Anterior cingulate cortex (tissue), 58 donors: ENCODE results near the gene IFNA7.
"Not testable (repeated sequence)": the region's sequence is repeated elsewhere in the genome, so short reads cannot be mapped to it uniquely, and the experiment has no call there.

Source experiments
- DNase-seq, 58 donors: peaks; one replicate each; lab custom pipeline; 2025; lab: John Stamatoyannopoulos, UW

Gene IFNA7

GRCh38 chr9:21202105-21202504, at the start of gene IFNA7:
Gene IFNA7, minus strand, starts transcription at chr9:21202205. Its CDS starts 40 bp downstream, at chr9:21202165.
- not testable (repeated sequence) for DNase-seq

- no peak for DNase-seq
Measured at GRCh38 chr9:21251638-21252037, 49.6 kb upstream of the IFNA7 start.

GRCh38 chr9:21251190-21251589, 49.2 kb upstream of the IFNA7 start:
- DNase-seq = no peak

GRCh38 chr9:21244836-21245235, 42.8 kb upstream of the IFNA7 start:
- DNase-seq = no peak

- DNase-seq = no peak
Measured at GRCh38 chr9:21239911-21240310, 37.9 kb upstream of the IFNA7 start, which contains the start of gene IFNA14. Gene IFNA14, minus strand, starts transcription at chr9:21240005. Its CDS starts 70 bp downstream, at chr9:21239935.

- not testable (repeated sequence) for DNase-seq
Measured at GRCh38 chr9:21236360-21236714, 34.3 kb upstream of the IFNA7 start.

GRCh38 chr9:21235468-21236359, 33.7 kb upstream of the IFNA7 start:
- peak in 11 of 58 donors; percentile 2 to 31 (median 5) for DNase-seq

GRCh38 chr9:21234153-21234687, 32.2 kb upstream of the IFNA7 start:
- no peak for DNase-seq

GRCh38 chr9:21233258-21233657, 31.3 kb upstream of the IFNA7 start:
- no peak for DNase-seq

- DNase-seq = no peak
Measured at GRCh38 chr9:21228122-21228521, 26.1 kb upstream of the IFNA7 start, which contains the start of gene IFNA17. Gene IFNA17, minus strand, starts transcription at chr9:21228222. Its CDS starts 49 bp downstream, at chr9:21228173.

- DNase-seq = not testable (repeated sequence)
Measured at GRCh38 chr9:21217211-21217610, 15.2 kb upstream of the IFNA7 start, which contains the start of gene IFNA16. Gene IFNA16, minus strand, starts transcription at chr9:21217311. Its CDS starts 6 bp downstream, at chr9:21217305.

GRCh38 chr9:21213411-21214326, 11.7 kb upstream of the IFNA7 start:
- not testable (repeated sequence) for DNase-seq

GRCh38 chr9:21212160-21212559, 10.2 kb upstream of the IFNA7 start:
- DNase-seq = not testable (repeated sequence)

GRCh38 chr9:21210782-21211181, 8.8 kb upstream of the IFNA7 start:
- DNase-seq = not testable (repeated sequence)

GRCh38 chr9:21210311-21210710, 8.3 kb upstream of the IFNA7 start:
- DNase-seq = no peak

- DNase-seq = not testable (repeated sequence)
Measured at GRCh38 chr9:21207043-21207442, 5.0 kb upstream of the IFNA7 start, which contains the start of gene IFNA10. Gene IFNA10, minus strand, starts transcription at chr9:21207143. Its CDS starts 46 bp downstream, at chr9:21207097.

- DNase-seq = no peak
Measured at GRCh38 chr9:21205204-21205603, 3.2 kb upstream of the IFNA7 start.

GRCh38 chr9:21194867-21195776, 6.9 kb downstream of the IFNA7 start:
- peak in 5 of 58 donors; percentile 1 to 25 (median 4) for DNase-seq

GRCh38 chr9:21187487-21187886, 14.5 kb downstream of the IFNA7 start, which contains the start of gene IFNA4:
Gene IFNA4, minus strand, starts transcription at chr9:21187587. Its CDS starts 56 bp downstream, at chr9:21187531.
- not testable (repeated sequence) for DNase-seq
